Measurements from ENCODE around the gene ALCAM.
A peak's percentile ranks its signal among the peaks of the same experiment; 100 is the strongest.

Gene ALCAM

DNA sequence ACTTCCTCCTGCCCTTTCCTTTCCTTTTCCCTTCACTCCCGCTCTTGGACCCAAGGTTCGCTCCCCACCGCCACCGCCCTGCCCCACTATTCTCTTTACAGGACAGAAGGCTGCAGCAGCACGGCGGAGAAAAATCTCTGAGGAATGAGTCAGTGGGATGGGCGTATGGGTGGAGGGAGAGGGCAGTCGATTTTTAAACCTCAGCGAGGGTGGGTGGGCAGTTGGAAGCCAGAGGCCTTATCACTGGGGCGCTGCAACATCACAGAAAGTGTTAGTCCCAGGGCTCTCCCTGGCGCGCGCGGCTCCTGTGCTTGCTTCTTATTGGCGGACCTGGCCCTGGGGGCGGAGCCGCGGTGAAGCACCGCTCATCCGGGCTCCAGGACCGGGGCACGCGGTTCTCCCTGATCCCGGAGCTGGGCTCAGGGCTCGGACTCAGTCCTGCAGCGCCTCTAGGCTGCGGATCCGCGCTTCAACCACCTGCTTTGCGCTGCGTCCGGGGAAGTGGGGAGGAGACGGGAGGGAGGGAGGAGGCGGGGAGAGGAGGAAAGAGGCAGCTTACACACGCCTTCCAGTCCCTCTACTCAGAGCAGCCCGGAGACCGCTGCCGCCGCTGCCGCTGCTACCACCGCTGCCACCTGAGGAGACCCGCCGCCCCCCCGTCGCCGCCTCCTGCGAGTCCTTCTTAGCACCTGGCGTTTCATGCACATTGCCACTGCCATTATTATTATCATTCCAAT is at the start of gene ALCAM:
Gene ALCAM (plus strand): TSS at position 584 of the 737 bp plus-strand sequence.
- peak; percentile 76 for DNase-seq (ENCODE audit: low read depth)

- DNase-seq (ENCODE audit: low read depth): no peak
Measured at GRCh38 chr3:105317841-105318240, 48.9 kb upstream of the ALCAM start.

GRCh38 chr3:105322570-105323273 is 44.0 kb upstream of the ALCAM start:
- DNase-seq (ENCODE audit: low read depth): no peak

DNA sequence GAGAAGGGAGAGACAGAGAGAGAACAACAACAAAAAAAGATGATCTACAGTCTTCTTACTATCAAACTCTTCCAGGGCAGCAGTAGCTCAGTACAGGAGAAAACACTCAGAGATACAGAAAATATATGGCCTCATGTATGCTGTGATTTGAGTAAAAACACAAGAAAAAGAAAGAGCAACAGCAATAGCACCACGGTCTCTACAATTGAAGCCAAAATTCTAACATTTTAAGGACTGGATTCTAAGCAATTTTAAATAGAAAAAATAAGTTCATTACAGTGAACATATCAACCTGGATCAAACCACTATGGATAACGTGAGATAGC is 43.5 kb upstream of the ALCAM start:
- DNase-seq (ENCODE audit: low read depth): no peak

DNA sequence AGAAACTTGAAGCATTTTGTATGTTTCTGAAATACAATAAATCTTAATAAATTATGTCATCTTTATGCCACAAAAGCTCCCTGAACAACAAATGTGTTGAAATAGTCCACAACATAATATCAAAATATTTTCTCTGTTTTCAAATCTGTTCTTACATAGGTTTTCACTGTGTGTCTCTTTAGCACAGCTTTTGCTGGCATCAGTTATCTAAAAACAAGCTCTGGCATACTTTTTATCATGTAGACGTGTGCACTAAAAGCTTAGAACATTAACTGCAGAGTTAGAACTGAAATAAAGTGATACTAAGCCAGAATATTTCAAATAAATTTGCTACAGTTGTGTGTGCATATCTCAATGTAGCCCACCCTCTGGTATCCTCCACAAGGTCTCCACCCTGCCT is 41.8 kb upstream of the ALCAM start:
- no peak for DNase-seq (ENCODE audit: low read depth)

- DNase-seq (ENCODE audit: low read depth): no peak
Measured at GRCh38 chr3:105327662-105328337, 38.9 kb upstream of the ALCAM start.

- DNase-seq (ENCODE audit: low read depth): no peak
Measured at GRCh38 chr3:105328338-105328730, 38.4 kb upstream of the ALCAM start.

DNA sequence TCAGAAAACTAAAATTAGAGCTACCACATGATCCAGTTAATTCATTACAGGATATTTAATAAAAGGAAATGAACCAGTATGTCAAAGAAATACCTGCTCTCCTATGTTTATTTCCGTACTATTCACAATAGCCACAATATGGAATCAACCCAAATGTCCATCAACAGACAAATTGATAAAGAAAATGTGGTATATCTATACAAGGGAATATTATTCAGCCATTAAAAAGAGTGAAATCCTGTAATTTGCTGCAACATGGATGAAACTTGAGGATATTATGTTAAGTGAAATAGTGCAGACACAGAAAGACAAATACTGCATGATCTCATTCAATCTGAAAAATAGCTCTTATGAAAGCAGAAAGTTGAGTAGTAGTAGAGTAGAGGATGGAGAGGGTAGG is 33.7 kb upstream of the ALCAM start:
- no peak for DNase-seq (ENCODE audit: low read depth)

DNA sequence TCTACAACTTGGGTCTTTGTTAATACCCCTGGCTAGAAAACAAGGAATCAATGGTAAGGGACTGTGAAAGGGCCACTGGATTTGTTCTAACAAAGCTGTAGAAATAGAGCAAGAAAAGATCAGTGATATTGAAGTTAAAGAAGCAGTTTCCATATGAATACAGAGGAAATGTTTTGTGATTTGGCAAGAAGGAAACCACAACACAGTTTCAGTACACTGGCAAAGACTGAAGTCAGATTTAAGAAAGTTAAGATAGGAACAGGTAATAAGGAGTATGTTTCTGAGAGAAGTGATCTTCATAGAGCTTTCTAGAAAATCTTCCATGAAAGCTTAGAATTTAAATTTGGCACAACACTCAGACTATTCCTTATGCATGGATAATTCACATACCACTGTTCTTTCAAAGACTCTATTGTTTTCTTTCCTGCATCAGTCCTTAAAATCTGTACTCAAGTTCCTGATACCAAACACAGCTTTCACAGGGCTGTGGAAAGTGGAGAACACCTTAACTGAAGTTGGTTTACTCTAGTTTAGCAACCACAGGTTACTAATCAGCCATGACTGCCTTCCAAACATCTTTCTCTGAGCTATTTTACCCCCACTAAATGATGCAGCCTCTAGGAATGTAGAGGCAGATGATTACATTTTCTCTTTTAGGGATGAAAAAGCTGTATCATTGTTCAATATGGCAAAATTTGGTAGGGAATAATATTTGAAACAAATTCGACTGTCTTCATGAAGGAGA is 32.4 kb upstream of the ALCAM start:
- DNase-seq (ENCODE audit: low read depth): no peak

DNA sequence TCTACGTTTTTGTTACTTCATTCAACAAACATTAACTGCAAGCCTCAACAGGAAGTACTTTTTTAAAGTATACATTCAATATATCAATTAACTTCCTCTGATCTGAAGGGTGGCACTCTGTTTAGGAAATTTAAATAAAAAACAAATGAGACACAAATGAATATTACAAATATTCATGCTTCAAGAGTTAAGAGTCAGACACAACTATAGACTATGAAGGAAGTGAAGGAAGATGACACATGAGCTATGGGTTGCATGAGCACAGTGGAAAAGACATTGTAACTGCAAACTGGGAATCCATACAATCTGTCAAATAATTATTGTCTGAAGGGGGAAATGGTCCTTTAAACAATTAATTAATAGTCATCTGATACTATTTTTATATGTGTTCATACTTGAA is 26.8 kb upstream of the ALCAM start:
- no peak for DNase-seq (ENCODE audit: low read depth)

DNA sequence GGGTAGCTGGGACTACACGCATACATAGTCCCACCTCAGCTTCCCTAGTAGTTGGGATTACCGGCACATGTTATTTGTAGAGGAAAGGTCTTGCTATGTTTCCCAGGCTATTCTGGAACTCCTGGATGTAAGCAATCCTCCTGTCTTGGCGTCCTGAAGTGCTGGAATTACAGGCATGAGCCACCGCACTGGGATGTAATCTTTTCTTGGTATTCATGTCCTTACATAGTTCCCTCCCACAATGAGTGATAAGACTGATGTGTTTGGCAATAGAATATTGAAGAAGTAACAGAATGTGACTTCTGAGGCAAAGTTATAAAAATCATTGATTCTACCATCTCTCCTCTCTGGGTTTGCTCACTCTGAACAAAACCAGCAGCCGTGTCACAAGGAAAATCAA is 22.7 kb upstream of the ALCAM start:
- no peak for DNase-seq (ENCODE audit: low read depth)

DNA sequence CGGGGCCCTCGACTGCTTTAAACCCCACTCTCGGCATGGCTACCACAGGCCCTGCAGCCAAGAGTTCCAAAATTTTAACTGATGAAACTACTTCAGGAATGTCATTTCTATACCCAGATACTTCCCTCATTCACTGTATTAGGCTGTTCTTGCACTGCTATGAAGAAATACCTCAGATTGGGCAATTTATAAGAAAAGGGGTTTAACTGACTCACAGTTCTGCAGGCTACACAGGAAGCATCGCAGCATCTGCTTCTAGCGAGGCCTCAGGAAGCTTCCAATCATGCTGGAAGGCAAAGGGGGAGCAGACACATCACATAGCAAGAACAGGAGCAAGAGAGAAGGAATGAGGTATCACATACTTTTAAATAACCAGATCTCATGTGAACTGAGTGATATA is 21.6 kb upstream of the ALCAM start:
- no peak for DNase-seq (ENCODE audit: low read depth)

DNA sequence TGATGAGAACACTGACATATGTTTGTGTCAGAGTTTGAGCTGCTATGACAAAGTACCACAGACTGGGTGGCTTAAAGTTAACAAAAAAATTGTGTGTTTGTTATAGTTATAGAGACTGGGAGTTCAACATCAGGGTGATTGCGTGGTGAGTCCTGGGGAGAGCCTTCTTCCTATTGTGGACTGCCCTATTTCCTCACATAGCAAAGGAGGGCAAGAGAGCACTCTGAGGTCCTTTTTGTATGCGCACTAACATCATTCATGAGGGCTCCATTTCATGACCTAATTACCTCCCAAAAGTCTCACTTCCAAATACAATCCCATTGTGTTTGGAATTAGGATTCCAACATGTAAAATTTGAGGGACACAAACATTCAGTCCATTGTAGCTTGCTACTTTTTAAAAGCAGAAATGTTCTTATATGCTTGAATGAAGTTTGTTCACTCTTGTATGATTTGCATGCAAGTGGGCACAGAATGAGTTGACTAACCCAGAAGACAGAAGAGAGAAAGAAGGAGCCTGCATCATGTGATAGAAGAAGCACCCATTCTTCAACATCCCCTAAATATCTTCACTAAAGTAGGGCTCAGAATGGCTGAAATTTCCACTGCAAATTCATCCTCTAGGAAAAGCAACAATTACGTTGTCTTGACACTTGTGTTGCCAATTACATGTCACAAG is 18.9 kb upstream of the ALCAM start:
- DNase-seq (ENCODE audit: low read depth): no peak

- DNase-seq (ENCODE audit: low read depth): no peak
Measured at GRCh38 chr3:105348307-105348706, 18.4 kb upstream of the ALCAM start.

DNA sequence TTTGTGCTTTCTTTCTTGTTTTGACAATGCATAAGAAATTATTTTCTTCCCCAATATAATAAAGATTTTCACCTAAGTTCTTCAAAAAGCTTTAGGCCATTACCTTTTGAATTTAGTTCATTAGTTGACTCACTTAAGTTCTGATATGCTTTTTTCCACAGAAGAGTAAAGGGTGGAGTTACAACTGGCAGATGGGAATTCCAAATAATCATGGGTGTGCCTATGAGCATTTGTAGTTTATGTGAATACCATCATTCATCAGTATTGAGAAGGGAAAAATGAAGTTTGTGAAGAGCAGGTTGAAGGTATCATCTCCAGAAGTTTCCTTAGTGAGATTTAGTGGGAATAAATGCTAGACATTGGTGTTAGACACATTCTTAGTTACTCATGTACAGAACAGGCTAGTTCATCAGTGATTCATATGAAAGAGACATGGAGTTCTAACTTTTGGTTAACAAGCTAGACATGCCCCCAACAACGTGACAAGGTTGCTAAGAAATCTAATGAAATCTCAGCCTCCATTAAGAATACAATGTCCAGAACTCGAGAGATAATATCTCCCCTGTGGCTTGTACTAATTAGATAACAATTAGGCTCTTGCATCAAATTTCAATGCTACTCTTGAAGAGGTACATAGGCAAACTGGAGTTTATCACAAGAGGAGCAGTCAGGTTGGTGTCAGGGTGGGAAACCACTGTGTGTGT is 16.9 kb upstream of the ALCAM start:
- no peak for DNase-seq (ENCODE audit: low read depth)

GRCh38 chr3:105351821-105352220 is 14.9 kb upstream of the ALCAM start:
- no peak for DNase-seq (ENCODE audit: low read depth)

GRCh38 chr3:105352976-105353375 is 13.7 kb upstream of the ALCAM start:
- no peak for DNase-seq (ENCODE audit: low read depth)

DNA sequence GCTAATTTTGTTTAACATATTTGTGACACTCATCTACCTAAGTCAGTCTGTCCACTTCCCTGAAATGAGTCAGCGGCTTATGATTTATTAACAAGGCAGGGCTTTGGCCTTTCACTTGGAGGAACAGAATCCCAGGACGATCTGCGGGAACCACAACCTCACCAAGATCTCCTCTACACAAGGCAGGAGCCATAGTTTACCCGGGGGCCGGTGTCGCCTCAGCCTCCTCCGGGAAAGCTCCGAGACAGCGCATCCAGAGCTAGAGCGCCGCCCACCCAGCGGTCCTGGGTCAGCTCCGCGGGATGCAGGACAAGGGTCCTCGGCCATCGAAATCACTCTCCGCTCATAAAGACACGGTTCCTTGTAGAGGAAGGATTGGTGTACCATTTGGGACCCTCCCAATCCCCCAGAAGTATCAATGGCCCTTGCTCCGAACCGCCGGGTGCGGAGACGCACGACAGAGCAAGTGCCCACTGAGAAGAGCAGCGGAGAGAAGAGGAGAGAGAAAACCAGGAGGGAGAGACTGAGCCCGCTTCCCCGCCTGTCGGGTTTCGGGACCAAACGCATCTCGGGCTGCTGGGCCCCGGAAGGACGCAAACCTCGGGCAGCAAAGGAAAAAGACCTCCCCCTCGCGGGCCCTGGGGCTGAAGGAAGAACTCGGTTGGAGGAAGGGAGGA is 13.1 kb upstream of the ALCAM start:
- no peak for DNase-seq (ENCODE audit: low read depth)

DNA sequence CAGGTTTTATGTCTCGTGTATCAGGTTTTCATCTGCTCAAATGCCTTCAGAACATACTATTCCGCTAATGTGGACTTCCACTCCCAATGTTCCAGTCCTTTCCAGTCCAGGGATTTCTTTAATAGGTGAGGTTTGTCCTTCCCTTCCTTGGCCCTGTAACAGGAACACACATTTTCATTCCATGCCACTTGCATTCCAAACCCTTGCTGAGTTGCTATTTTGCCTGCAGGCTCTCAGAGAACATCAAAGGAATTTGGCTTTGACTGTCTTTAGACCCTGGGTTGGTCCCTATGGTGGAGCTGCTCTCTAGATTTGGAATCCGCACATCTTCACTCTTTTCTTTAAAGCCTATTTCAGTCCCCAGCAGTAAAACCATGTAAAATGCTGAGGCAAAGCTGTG is 12.3 kb upstream of the ALCAM start:
- DNase-seq (ENCODE audit: low read depth): no peak

GRCh38 chr3:105355408-105356061 is 11.2 kb upstream of the ALCAM start:
- DNase-seq (ENCODE audit: low read depth): no peak

All from activated T-cell treated with anti-CD3 and anti-CD28 coated beads for 24 hours (primary cell).